Measurements from ENCODE around the gene TMEM151A. TPM values are rescaled to one million over a fixed set of nuclear protein-coding genes. Genes with fewer than 3 reads are reported as not detected.

Gene TMEM151A
- total RNA-seq, 1 experiment from 2014 or later: 0.42 TPM

GRCh38 chr11:66263231-66263630, 28.5 kb upstream of the TMEM151A start:
- Histone ChIP-seq H3K27me3 (ENCODE audit: control insufficient read depth, insufficient read depth, low read length) (no peaks in the 10 kb centered on the region), H3K4me3 (ENCODE audit: insufficient read depth, low read depth, low read length) (no peak overlapping the region), H3K36me3 (replicated peaks; ENCODE audit: control insufficient read depth, insufficient read depth, low read length) (peaks cover 22% of the 10 kb centered on the region)

GRCh38 chr11:66263785-66264184, 27.9 kb upstream of the TMEM151A start:
- no peaks in the 10 kb centered on the region for H3K27me3 ChIP-seq (ENCODE audit: control insufficient read depth, insufficient read depth, low read length)
- peaks cover 22% of the 10 kb centered on the region for H3K36me3 ChIP-seq (replicated peaks; ENCODE audit: control insufficient read depth, insufficient read depth, low read length)
- no peak for DNase-seq
- H3K4me3 ChIP-seq (ENCODE audit: insufficient read depth, low read depth, low read length): no peak overlapping the region

More at GRCh38 chr11:66263231-66263630, 28.5 kb upstream of the TMEM151A start:
- DNase-seq: no peak

DNA sequence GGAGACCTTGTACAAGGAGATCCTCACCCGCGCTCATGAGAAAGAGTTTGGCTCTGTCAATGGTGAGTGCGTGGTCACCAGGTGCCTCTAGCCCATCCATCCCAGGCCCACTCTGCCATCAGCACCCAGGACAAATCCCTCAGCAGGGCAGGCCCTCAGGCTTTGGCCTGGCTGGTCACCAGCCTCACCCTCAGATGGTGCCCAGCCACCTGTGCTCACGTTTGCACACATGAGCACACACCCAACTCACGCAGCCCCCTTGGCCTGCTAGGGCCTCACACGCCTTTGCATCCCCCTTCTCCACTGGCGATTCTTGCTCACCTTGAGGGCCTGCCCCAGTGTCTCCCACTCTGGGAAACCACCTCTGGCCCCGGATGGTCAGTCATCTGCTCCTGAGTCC, 27.3 kb upstream of the TMEM151A start:
- Histone ChIP-seq H3K4me3 (ENCODE audit: insufficient read depth, low read depth, low read length) (no peak overlapping the region), H3K36me3 (replicated peaks; ENCODE audit: control insufficient read depth, insufficient read depth, low read length) (peaks cover 21% of the 10 kb centered on the region), H3K27me3 (ENCODE audit: control insufficient read depth, insufficient read depth, low read length) (no peaks in the 10 kb centered on the region)
- no peak for DNase-seq

GRCh38 chr11:66264914-66265313, 26.8 kb upstream of the TMEM151A start:
- H3K27me3 ChIP-seq (ENCODE audit: control insufficient read depth, insufficient read depth, low read length): no peaks in the 10 kb centered on the region
- peak; percentile 92 for DNase-seq
- no peak overlapping the region for H3K4me3 ChIP-seq (ENCODE audit: insufficient read depth, low read depth, low read length)
- H3K36me3 ChIP-seq (replicated peaks; ENCODE audit: control insufficient read depth, insufficient read depth, low read length): peaks cover 21% of the 10 kb centered on the region

GRCh38 chr11:66265531-66266377, 25.9 kb upstream of the TMEM151A start:
- H3K27me3 ChIP-seq (ENCODE audit: control insufficient read depth, insufficient read depth, low read length): no peaks in the 10 kb centered on the region
- no peak for DNase-seq
- peaks cover 18% of the 10 kb centered on the region for H3K36me3 ChIP-seq (replicated peaks; ENCODE audit: control insufficient read depth, insufficient read depth, low read length)
- H3K4me3 ChIP-seq (ENCODE audit: insufficient read depth, low read depth, low read length): no peak overlapping the region

- no peak for DNase-seq
- H3K4me3 ChIP-seq (ENCODE audit: insufficient read depth, low read depth, low read length): peak overlapping the region; percentile 67; the same call in 1 of the 2 replicates
- H3K27me3 ChIP-seq (ENCODE audit: control insufficient read depth, insufficient read depth, low read length): no peaks in the 10 kb centered on the region
- H3K36me3 ChIP-seq (replicated peaks; ENCODE audit: control insufficient read depth, insufficient read depth, low read length): peaks cover 16% of the 10 kb centered on the region
Observed at GRCh38 chr11:66266378-66267038, 25.2 kb upstream of the TMEM151A start.

- H3K4me3 ChIP-seq (ENCODE audit: insufficient read depth, low read depth, low read length): peak overlapping the region; percentile 67
- no peaks in the 10 kb centered on the region for H3K27me3 ChIP-seq (ENCODE audit: control insufficient read depth, insufficient read depth, low read length)
- H3K36me3 ChIP-seq (replicated peaks; ENCODE audit: control insufficient read depth, insufficient read depth, low read length): peaks cover 17% of the 10 kb centered on the region
- no peak for DNase-seq
Observed at GRCh38 chr11:66267039-66267378, 24.7 kb upstream of the TMEM151A start.

- DNase-seq: peak; percentile 99
- H3K4me3 ChIP-seq (ENCODE audit: insufficient read depth, low read depth, low read length): peak overlapping the region; percentile 67
- no peaks in the 10 kb centered on the region for H3K27me3 ChIP-seq (ENCODE audit: control insufficient read depth, insufficient read depth, low read length)
- H3K36me3 ChIP-seq (replicated peaks; ENCODE audit: control insufficient read depth, insufficient read depth, low read length): peaks cover 16% of the 10 kb centered on the region
Observed at GRCh38 chr11:66267379-66268243, 24.1 kb upstream of the TMEM151A start.

- peak within 1 kb of the TSS; percentile 67 for H3K4me3 ChIP-seq (ENCODE audit: insufficient read depth, low read depth, low read length)
- H3K36me3 ChIP-seq (replicated peaks; ENCODE audit: control insufficient read depth, insufficient read depth, low read length): peaks cover 19% of the 10 kb centered on the region
- H3K27me3 ChIP-seq (ENCODE audit: control insufficient read depth, insufficient read depth, low read length): no peaks in the 10 kb centered on the region
- DNase-seq: peak; percentile 99
Observed at GRCh38 chr11:66268244-66268951, 23.3 kb upstream of the TMEM151A start, which contains the start of gene RAB1B. Gene RAB1B, plus strand, starts transcription at chr11:66268639. Its CDS starts 41 bp downstream, at chr11:66268680.

DNA sequence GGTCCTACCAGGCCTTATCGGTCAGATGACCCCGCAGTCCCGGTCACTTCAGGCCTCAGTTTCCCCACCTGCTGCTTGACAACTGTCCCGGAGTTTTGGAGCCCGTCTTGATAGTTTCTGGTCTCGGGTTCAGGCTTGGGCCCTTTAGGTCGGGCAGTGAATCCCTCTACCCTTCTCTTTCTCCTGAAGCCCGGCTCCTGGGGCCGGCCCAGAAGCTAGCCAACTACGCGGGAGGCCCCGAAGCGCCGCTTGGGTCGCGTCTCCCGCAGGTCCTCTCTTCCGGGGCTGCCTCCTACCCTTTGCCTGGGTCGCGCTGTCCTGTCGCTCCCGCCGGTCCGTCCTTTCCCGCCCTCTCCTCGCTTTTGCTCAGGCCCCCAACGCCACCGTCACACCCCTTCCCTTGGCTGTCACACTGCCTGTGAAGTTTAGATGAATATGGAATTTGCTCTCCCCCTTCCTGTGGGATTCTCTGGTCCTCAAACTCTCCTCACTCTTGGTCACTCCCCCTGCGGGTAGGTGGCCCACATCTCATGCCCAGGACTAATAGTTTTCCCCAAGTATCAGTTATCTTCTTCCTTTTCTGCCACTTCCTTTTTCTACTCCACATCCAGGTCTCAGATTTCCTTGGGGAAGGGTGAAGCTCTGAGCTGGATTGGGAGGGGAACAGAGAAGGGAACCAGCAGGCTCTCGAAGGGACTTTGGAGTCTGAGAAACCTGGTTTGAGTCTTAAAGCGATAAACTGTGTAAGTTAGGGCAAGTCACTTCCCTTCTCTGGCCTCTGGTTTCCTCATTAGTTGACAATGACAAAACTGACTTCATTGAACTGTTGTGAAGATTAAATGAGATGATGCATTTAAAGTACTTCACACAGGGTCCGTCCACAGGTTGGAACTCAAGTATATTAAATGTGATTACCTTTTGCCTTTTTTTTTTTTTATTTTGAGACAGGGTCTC, 22.5 kb upstream of the TMEM151A start:
- Histone ChIP-seq H3K4me3 (ENCODE audit: insufficient read depth, low read depth, low read length) (peak overlapping the region; percentile 60), H3K36me3 (replicated peaks; ENCODE audit: control insufficient read depth, insufficient read depth, low read length) (peaks cover 23% of the 10 kb centered on the region), H3K27me3 (ENCODE audit: control insufficient read depth, insufficient read depth, low read length) (no peaks in the 10 kb centered on the region)
- DNase-seq: peak; percentile 89

GRCh38 chr11:66271816-66272215, 19.9 kb upstream of the TMEM151A start:
- Histone ChIP-seq H3K36me3 (replicated peaks; ENCODE audit: control insufficient read depth, insufficient read depth, low read length) (peaks cover 23% of the 10 kb centered on the region), H3K4me3 (ENCODE audit: insufficient read depth, low read depth, low read length) (no peak overlapping the region), H3K27me3 (ENCODE audit: control insufficient read depth, insufficient read depth, low read length) (no peaks in the 10 kb centered on the region)
- DNase-seq: no peak

GRCh38 chr11:66272596-66272995, 19.1 kb upstream of the TMEM151A start:
- Histone ChIP-seq H3K36me3 (replicated peaks; ENCODE audit: control insufficient read depth, insufficient read depth, low read length) (peaks cover 23% of the 10 kb centered on the region), H3K4me3 (ENCODE audit: insufficient read depth, low read depth, low read length) (no peak overlapping the region), H3K27me3 (ENCODE audit: control insufficient read depth, insufficient read depth, low read length) (no peaks in the 10 kb centered on the region)
- no peak for DNase-seq

DNA sequence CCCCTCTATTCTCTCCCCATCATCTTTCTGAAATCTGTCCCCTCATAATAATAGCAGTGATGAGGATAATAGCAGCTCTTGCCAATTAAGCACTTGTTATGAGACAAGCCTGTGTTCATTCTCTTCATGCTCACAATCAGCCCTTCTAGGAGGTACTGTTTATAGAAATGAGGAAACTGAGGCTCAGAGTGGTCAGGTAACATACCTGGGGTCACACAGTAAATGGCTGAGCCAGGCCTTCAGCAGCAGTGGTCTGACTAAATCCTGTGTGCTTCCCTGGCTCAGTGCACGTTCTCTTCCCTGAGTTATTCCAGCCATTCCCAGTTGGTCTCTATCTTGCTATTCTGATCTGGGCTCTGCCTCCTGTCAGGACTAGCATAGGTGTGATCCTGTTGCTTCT, 17.5 kb upstream of the TMEM151A start:
- DNase-seq: no peak
- Histone ChIP-seq H3K27me3 (ENCODE audit: control insufficient read depth, insufficient read depth, low read length) (no peaks in the 10 kb centered on the region; the same call in 1 of the 2 replicates), H3K4me3 (ENCODE audit: insufficient read depth, low read depth, low read length) (no peak overlapping the region), H3K36me3 (replicated peaks; ENCODE audit: control insufficient read depth, insufficient read depth, low read length) (peaks cover 23% of the 10 kb centered on the region)
